Esophagus squamous epithelium (tissue), 5 donors: ENCODE data around the gene CCL7. TPM values are rescaled to one million over a fixed set of nuclear protein-coding genes. Genes with fewer than 3 reads are reported as not detected.
A peak's percentile ranks its signal among the peaks of the same experiment; 100 is the strongest.

Experiments used
- DNase-seq: peaks from one replicate; lab custom pipeline; 2025; lab: John Stamatoyannopoulos, UW
- H3K27ac ChIP-seq, 4 donors: fragments of 200-600 bp; sonication (generic); one replicate each; pipeline ENCODE4 v1.5.1; 2016 to 2019; ENCODE audit warnings: mild to moderate bottlenecking in 1 of 4
- H3K27me3 ChIP-seq, 4 donors: fragments of 200-600 bp; sonication (generic); 1 replicate in 3 of 4; 2 replicates in 1 of 4; pipeline versions ENCODE4 v1.5.1 to v1.6.0; 2017 to 2021; ENCODE audit warnings: antibody characterized with exemption in 1 of 4
- H3K36me3 ChIP-seq, 3 donors: fragments of 200-600 bp; sonication (generic); one replicate each; pipeline ENCODE4 v1.5.1; 2016 to 2019
- H3K4me1 ChIP-seq, 3 donors: fragments of 200-600 bp; sonication (generic); one replicate each; pipeline ENCODE4 v1.5.1; 2017 to 2019
- H3K4me3 ChIP-seq, 4 donors: fragments of 200-600 bp; sonication (generic); 1 replicate in 3 of 4; 2 replicates in 1 of 4; pipeline ENCODE4 v1.5.1; 2016 to 2019; ENCODE audit warnings: mild to moderate bottlenecking in 2 of 4, moderate library complexity in 1 of 4
- H3K9me3 ChIP-seq, 3 donors: fragments of 200-600 bp; sonication (generic); one replicate each; pipeline ENCODE4 v1.5.1; 2016 to 2019
- POLR2A ChIP-seq, 4 donors: fragments of 450-650 bp; IDR thresholded peaks; one replicate each; pipeline ENCODE4 v1.6.1; 2017; ENCODE audit warnings: antibody characterized with exemption in 4 of 4, mild to moderate bottlenecking in 4 of 4, moderate library complexity in 3 of 4
- WGBS, 2 donors: methylation state at CpG; one replicate each; pipeline ENCODE4 v1.1.5; 2018; 5-methylcytosine and 5-hydroxymethylcytosine counted together
- intact Hi-C: fragments of 100-400 bp; cut with DNase I; formaldehyde crosslinking; loops from one replicate; pipeline ENCODE4 v1.15.0; 2022
- total RNA-seq, 4 donors: library from RNA; depleted of rRNA; stranded (reverse); fragments of >200 nt; gene quantifications; one replicate each; pipeline ENCODE4 v1.1.0, GENCODE V29; 2016
- TF ChIP-seq, protein P1 (sequence below), 6 experiments: fragments of 450-650 bp in 4 of 6; fragments of 200-600 bp in 2 of 6; sonication (generic) in 2 of 6; IDR thresholded peaks; one replicate each; pipeline ENCODE4 v1.5.1; 2016 to 2019; ENCODE audit warnings: antibody characterized with exemption in 6 of 6, mild to moderate bottlenecking in 4 of 6, moderate library complexity in 4 of 6
- donor health status: DM: yes; HTN: yes; CAD: no.

Gene CCL7
- total RNA-seq, 4 donors from 2014 or later = not detected

GRCh38 chr17:34246881-34247280 is 23.1 kb upstream of the CCL7 start:
- Histone ChIP-seq H3K27me3 (peaks cover 0 to 6% (median 0%) of the 10 kb centered on the region in 4 donors), H3K27ac (no peak overlapping the region), H3K36me3 (no peaks in the 10 kb centered on the region), H3K4me1 (peaks cover 10 to 82% (median 60%) of the 10 kb centered on the region in 3 donors), H3K4me3 (no peak overlapping the region), H3K9me3 (no peaks in the 10 kb centered on the region)
- intact Hi-C loops = no loop called here
- DNase-seq = no peak
- 77 to 81% methylated on average over 3 of the region's 3 CpGs for WGBS, 2 donors
- TF ChIP-seq, protein P1, sequence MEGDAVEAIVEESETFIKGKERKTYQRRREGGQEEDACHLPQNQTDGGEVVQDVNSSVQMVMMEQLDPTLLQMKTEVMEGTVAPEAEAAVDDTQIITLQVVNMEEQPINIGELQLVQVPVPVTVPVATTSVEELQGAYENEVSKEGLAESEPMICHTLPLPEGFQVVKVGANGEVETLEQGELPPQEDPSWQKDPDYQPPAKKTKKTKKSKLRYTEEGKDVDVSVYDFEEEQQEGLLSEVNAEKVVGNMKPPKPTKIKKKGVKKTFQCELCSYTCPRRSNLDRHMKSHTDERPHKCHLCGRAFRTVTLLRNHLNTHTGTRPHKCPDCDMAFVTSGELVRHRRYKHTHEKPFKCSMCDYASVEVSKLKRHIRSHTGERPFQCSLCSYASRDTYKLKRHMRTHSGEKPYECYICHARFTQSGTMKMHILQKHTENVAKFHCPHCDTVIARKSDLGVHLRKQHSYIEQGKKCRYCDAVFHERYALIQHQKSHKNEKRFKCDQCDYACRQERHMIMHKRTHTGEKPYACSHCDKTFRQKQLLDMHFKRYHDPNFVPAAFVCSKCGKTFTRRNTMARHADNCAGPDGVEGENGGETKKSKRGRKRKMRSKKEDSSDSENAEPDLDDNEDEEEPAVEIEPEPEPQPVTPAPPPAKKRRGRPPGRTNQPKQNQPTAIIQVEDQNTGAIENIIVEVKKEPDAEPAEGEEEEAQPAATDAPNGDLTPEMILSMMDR (IDR thresholded peaks at IDR 0.05) = no peak
- no peak for TF ChIP-seq POLR2A (IDR thresholded peaks at IDR 0.05)

DNA sequence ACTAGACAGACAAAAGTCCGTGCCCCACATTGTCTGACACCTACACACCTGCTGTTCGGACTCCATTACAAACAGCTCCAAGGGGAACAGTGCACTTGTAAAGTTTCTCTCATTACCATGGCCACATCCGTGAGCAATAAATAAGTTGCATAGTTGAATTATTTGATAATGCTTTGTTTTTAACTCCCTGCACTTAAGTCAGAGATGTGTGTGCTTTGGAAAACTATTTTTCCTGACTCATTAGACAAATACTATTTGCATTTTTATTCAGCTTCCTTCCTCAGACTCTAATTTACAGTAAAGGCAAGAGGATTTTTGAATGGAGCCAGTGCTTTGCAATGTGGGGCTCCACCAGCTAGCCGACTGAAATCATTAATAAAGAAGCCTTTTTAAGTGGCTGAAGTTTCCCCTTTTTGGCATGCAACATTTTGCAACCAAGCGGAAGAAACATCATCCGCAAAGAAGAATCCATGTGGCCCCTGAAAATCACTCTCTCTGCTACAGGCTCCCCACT is 21.5 kb upstream of the CCL7 start:
- DNase-seq = no peak
- Histone ChIP-seq H3K4me1 (peaks cover 23 to 82% (median 61%) of the 10 kb centered on the region in 3 donors), H3K27me3 (peaks cover 0 to 9% (median 0%) of the 10 kb centered on the region in 4 donors), H3K36me3 (no peaks in the 10 kb centered on the region), H3K4me3 (no peak overlapping the region), H3K9me3 (no peaks in the 10 kb centered on the region), H3K27ac (peak overlapping the region in 3 of 4 donors; percentile 27 to 50 (median 30))
- TF ChIP-seq, protein P1 (IDR thresholded peaks at IDR 0.05) = no peak
- TF ChIP-seq POLR2A (IDR thresholded peaks at IDR 0.05) = no peak
- intact Hi-C loops = no loop called here
- 31 to 45% methylated on average over 6 of the region's 6 CpGs for WGBS, 2 donors

- Histone ChIP-seq H3K27me3 (peaks cover 0 to 9% (median 0%) of the 10 kb centered on the region in 4 donors), H3K4me3 (no peak overlapping the region), H3K36me3 (no peaks in the 10 kb centered on the region), H3K9me3 (no peaks in the 10 kb centered on the region), H3K4me1 (peaks cover 23 to 82% (median 61%) of the 10 kb centered on the region in 3 donors), H3K27ac (peak overlapping the region in 3 of 4 donors; percentile 27 to 50 (median 29))
- intact Hi-C loops = no loop called here
- no peak for DNase-seq
- no peak for TF ChIP-seq POLR2A (IDR thresholded peaks at IDR 0.05)
- TF ChIP-seq, protein P1 (IDR thresholded peaks at IDR 0.05) = no peak
- WGBS, 2 donors = 80 to 86% methylated on average over 1 of the region's 1 CpG
Measured at GRCh38 chr17:34249061-34249460, 21.0 kb upstream of the CCL7 start.

DNA sequence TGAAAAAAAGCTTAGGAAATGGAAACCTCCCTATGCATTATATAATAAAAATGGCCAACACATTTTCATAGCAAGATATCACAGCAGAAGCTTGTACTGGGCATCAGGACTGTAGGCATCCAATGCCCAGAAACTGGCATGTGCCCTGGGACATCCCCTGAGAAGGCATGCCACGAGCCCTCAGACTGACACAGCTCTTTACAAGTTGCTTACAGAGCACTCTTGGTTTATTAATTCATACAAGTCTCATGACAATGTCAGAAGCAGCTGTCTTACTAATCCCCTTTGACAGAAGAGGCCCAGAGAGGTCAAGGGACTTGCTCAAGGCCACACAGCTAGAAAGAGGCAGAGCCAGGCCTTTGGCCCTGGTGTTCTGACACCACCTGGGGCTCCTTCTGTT is 20.5 kb upstream of the CCL7 start:
- DNase-seq = no peak
- TF ChIP-seq, protein P1 (IDR thresholded peaks at IDR 0.05) = no peak
- TF ChIP-seq POLR2A (IDR thresholded peaks at IDR 0.05) = no peak
- intact Hi-C loops = no loop called here
- no peaks in the 10 kb centered on the region for H3K36me3 ChIP-seq
- H3K27ac ChIP-seq = peak overlapping the region in 3 of 4 donors; percentile 27 to 50 (median 29)
- H3K9me3 ChIP-seq = no peaks in the 10 kb centered on the region
- H3K27me3 ChIP-seq = peaks cover 0 to 9% (median 0%) of the 10 kb centered on the region in 4 donors
- H3K4me3 ChIP-seq = no peak overlapping the region
- H3K4me1 ChIP-seq = peaks cover 27 to 82% (median 63%) of the 10 kb centered on the region in 3 donors
- 14 to 33% methylated on average over 1 of the region's 1 CpG for WGBS, 2 donors

GRCh38 chr17:34251186-34251585 is 18.8 kb upstream of the CCL7 start:
- peaks cover 32 to 88% (median 69%) of the 10 kb centered on the region in 3 donors for H3K4me1 ChIP-seq
- TF ChIP-seq, protein P1 (IDR thresholded peaks at IDR 0.05) = no peak
- TF ChIP-seq POLR2A (IDR thresholded peaks at IDR 0.05) = no peak
- H3K27me3 ChIP-seq = peaks cover 0 to 13% (median 0%) of the 10 kb centered on the region in 4 donors
- no peaks in the 10 kb centered on the region for H3K9me3 ChIP-seq
- H3K36me3 ChIP-seq = no peaks in the 10 kb centered on the region
- DNase-seq = no peak
- no peak overlapping the region for H3K27ac ChIP-seq
- intact Hi-C loops = no loop called here
- H3K4me3 ChIP-seq = no peak overlapping the region
- WGBS, 2 donors = 84 to 100% methylated on average over 3 of the region's 3 CpGs
